ENCODE measurements around the gene DNER.
A peak's percentile ranks its signal among the peaks of the same experiment; 100 is the strongest.
"Not testable (repeated sequence)": the region's sequence is repeated elsewhere in the genome, so short reads cannot be mapped to it uniquely, and the experiment has no call there.

DNER gene

DNA sequence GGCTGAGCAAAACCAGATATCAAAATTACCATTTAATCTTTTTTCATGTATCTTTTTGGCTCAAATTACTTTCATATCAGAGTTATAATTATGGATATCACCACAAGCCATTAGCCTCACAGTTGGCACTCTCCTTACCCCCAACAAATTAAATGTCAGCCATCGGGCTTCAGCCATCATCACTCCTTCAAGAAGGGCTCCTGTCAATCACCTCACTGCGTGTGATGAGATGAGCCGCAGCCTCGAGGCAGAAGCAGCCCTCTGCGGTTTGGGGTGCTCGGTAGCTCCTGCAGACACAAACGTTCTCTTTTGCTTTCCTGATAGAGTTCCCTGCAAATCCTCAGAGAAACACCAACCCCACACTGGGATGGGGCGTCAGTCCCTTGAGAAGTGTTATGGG is 94.1 kb downstream of the DNER start:
- DNase-seq, result no peak

DNA sequence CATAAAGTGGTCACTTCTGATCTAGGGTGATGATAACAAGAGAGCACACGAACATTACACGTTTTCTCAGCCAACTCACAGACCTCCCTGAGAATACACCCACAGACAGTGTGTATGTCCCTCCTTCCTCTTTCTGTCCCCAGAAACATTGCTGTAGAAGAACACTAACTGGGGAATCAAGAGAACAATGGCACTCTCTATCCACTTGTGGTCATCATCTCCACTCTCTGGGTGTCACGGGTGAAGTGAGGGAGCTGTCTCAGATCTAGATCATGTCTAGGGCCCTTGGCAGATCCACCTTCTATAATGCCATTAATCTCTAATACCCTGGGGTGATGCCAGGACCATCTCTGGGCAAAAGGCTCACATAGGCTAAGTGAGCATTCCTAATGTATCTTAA is 97.9 kb downstream of the DNER start:
- no peak for DNase-seq

DNA sequence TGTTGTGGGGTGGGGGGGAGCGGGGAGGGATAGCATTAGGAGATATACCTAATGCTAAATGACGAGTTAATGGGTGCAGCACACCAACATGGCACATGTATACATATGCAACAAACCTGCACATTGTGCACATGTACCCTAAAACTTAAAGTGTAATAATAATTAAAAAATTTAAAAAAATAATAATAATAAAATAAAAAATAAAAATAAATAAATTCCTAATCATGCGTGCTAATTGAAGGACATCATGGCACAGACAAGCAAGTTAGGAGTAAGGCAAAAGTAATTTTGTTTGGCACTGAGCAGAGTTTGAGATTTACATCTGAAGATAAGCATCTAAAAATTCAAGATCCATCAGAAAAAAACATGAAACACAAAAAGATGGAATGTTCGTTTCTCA is 100.3 kb downstream of the DNER start:
- not testable (repeated sequence) for DNase-seq

DNA sequence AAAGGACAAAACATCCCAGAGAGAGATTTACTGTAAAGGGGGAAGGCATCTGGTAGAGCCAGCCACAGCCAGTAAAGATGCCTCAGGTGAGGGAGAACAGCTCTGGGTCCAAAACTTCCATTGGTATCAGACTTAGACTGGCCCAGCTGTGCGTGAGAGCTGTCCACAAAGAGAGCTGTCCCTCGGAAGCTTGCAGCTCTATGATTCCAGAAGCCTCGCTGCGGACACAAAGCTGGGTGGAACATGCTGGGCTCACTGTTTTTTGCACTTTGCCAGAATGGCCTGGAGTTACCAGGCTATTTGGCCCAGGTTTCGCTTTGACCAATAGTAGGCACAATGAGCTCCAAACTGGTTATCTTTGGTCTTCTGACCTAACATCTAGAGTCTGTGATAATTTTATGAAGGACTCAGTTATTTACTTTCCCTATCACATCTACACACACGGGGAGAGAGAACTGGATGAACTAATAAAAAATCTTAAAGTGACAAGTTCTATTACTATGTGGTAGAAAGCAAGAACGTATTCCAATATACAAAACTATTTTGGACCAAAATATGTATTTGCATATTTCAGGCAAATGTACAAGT is 101.9 kb downstream of the DNER start:
- no peak for DNase-seq

DNA sequence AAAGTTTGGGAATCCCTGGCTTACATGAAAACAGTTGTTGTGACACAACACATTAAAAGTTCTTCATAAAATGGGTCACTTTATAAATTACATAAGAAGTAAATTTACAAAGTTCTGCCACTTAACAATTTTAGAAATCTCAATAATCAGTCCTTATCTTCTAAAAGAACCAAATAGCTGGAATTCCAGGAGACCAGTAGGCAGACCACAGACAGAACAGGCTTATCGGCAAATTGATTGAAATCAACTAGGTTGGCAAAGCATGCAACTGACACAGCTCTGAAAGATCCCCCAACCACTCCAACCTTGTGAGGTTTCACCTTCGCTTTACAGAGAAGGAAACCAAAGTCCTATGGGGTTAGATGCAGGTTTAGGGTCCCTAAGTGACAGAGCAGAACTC is 103.0 kb downstream of the DNER start:
- DNase-seq, result no peak

DNA sequence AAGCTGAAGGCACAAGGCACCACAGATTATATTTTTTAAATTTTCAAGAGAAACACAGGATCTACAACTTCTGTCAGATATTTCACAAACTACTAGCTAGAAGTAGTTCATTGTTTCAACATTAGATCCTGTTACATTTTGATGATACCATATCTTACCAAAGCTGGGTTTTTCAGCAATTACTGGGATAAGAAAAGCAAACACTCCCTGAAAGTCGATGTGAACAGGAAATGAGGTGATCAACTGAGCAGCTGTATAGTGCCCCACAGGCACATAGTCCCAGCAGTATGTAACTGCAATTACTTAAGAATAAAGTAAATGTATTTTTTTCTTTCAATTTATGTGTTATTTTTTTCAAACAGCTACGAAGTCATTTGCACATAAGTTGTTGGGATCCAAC is 103.5 kb downstream of the DNER start:
- DNase-seq, result no peak

DNA sequence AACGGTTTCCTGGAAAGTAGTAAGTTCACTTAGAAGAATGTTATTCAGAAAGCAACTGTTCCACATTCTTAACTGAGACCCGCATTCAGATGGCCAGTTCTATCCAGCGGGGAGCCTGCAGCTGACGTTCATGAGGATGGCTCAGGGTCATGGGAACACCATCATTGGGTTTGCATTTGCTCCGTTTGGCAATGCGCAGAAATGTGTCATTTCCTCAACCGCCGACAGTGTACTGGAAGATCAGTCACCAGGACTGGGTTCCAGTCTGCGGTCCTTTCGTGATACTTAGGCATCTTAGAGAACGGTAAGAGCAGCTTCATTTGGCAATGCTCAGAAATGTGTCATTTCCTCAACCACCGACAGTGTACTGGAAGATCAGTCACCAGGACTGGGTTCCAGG is 104.0 kb downstream of the DNER start:
- no peak for DNase-seq

DNA sequence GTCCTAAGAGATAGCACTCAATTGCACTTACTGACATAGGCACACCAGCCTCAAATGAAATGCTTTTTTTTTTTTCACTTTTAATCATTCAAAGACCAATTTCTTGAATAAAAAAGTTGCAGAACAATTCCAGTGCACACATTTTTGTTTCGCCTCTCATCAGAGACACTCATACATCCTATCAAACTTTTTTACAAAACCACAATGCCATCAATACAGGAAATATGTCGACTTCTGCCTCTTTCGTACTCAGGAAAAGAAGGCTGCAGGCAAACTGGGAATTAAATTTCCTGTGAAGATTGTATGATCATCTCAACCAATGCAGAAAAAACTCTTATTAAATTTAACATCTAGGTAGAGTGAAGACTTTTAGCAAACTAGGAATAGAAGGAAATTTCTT is 112.4 kb downstream of the DNER start:
- no peak for DNase-seq

DNA sequence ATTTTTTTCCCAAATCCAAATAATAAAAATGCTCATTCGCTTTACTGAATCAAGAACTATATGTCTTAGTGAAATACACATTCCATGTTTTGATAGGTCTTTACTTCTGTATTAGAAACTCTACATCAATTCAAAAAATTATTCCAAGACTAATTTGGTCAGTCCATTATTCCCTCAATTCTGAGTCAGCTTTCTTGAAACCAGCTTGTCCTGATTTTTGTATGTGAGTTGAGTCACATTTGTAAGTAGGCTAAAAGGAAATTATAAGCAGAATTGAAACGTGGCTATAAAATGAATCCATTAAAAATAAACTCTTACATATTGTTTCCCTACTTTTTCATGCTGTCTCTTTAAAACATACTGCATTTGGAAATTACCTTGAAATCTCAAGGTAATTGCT is 113.0 kb downstream of the DNER start:
- DNase-seq, result no peak

DNA sequence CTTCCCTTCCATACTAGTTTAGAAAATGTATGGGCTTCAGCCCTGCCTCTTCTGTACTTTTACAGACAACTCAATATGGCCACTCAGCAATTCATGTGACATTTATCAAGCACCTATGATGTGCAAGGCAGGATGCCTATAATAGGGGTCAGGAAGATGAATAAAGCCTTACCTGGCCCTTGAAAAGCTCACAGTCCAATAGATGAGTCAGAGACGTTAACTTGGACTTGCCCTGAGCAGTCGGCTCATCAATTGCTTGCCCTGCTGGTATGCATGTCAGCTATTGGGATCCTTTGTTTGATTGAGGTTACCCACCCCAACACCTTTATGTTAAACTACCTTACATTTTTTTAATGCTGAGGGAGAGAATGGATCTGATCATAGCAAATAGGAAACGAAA is 116.1 kb downstream of the DNER start:
- no peak for DNase-seq

DNA sequence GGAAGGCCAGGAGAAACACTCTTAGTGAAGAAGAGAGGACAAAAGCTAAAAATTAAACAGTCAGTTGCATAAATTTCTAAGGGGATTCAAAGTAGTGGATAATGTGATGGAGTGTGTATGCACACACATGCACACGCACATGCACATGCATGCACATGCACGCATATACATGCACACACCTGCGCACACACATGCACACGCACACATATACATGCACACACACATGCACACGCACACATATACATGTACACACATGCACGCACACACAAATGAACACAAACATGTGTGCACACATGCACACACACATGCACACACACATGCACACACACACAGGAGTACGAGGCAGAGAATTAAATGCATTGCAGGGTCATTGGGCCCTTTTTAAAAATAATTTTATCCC is 117.6 kb downstream of the DNER start:
- DNase-seq, result no peak

DNA sequence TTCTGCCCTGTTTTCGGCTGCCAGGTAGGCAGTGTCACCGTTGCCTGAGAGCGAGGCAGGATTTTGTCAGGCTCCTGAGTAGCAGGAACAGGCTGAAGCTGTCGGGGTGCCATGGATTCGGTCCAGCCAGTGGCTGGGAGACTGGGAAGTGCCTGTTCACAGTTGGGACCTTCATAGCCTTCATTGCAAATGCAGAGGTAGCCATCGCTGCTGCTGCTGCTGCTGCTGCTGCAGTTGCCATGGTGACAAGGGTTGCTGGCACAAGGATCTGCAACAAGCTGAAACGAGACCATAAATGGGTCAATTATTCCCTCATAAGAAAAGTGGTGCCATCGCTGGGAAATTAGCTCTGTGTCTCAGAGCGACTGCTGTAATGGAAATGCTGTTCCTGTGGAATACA is 122.7 kb downstream of the DNER start:
- no peak for DNase-seq

DNA sequence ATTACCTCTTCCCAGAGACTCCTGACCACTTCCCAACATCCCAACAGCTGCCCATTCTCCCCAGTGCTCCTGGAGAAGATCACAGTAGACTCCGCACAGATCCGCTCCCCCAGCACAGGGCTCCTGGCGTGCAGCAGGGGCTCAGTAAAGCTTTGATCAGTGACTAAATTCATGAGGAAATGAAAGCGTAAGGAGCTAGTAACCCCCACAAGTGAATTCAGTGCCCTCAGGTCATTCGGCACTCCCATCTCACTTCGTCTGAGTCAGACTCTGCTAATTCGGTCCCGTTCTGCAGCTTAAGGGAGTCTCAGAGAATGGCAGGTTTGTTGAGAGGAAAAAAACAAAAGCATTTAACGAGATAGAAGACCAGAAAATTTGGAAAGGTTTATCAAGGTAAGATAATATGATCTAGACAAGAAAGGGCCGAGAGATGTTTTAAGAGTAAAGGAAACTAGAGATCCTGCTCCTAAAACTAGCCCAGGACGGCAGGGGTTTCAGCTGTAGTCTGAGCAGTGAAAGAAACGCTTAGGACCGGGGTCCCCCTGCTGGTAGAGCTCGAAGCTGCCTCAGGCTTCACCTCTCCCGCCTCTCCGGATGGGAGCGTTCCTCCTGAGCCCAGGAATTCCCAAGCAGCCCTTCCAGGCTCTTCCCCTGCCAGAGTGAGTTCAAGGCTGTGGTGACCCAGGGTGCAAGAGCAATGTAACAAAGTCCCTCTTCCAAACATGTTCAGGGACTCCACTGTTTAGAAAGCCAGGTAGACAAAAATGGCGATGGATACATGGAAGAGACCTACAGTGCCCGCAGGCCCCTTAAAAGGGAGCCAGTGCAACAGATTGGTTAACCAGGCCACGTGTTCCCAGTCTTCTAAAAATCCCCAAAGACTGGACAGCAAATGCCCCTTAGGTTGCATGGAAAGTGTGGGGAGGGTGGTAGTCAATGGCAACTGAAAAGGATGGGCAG is 127.3 kb downstream of the DNER start:
- DNase-seq, result peak; percentile 9

DNA sequence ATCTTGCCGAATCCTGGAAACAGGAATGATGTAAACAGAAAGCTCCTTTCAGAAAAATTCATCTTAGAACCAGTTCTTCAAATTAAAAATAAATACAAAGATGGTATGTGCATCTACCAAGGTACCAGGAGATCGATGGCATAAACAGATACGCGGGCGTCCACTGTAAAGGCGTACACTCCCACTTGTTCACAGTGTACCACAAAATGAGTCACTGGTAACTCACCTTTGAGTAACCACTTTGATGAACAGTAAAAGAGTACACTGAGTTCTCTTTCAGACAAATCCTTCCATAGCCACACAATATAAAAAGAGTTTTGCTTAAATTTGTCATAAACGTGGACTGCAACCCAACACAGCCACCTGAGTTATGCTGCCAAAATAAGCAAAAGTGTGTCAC is 128.3 kb downstream of the DNER start:
- DNase-seq, result no peak

DNA sequence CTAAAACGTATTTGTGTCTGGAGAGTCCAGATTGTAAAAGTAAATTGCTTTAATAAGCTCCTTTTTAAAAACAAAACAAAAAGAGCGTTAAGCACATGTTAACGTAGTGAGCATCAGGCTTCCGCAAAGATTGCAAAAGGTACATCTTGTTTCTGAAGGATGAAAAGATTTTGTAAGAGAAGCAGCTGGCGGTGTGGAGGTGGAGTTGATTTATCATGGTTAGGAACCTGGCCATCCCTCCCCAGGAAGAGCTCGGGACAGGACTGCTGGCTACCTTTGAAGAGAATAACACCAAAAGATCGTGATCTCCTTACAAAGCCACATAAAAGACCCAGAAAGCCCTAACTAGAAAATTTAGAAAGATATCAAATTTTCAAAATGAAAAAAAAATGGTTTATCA is 132.2 kb downstream of the DNER start:
- no peak for DNase-seq

DNA sequence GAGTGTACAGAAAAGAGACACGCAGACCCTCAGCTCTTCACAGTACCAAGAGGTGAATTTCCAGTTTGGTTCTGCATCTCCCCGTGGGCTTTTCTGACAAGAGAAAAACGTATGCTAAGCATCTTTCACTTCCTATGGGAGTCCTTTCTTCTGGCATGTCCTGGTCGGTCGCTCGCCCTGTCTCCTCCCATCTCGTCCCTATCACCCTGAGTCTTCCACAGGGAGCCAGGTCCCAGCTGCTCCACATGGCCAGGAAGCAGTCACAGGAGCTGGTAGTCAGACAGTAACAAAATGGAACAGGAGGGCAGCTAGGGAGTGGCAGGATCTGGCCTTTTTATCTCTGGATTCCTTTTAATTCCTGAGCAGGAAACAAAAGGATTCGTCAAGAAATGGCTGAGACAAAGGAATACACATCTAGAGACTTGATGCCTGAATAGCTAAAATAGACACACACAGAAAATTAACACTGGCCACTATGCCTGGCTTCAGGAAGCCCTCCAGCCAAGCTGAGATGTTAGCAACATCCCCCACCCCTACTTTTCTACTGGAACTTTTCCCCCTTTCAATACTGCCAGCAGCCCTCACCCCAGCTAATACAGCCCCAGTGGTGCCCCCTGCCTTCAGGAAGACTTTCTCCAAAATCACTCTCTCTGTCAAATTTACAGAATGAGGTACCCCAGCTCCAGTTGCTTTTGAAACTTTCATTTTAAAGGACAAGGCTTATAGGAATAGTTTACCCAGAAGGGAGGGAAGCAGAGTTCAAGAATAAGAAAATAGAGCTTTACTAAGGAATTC is 136.1 kb downstream of the DNER start:
- no peak for DNase-seq

DNA sequence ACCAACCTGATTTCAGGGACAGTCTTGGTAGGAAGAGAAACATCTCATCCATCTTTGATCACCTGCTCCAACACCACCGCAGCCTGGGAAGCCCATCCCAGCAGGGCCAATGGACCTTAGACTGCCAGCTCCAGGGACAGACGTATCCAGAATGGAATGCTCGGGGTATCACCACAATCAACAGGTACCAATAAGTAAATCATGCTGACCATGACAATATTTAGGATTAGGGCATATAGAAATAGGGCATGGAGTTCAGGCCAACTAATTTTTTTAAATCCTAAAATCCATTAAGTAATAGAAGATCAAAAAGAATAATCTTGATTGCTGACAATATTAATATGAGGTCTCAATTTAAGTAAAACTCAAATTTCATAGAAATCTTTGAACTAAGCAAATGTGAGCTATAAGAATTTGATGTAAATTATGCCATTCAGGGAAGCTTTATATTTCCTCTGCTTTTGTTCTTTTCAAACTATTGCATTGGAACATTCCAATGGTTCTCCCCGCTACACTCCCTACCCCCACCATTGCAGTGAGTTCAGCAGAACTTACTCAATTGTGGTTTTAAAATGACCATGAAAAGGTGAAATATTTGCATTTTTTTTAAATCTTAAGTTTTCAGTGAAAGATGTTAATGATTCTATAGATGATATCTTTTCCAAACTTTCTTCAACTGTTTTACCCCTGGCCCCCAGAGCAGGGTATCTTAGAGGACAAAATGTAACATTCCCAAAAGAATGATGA is 138.6 kb downstream of the DNER start:
- DNase-seq, result no peak

DNA sequence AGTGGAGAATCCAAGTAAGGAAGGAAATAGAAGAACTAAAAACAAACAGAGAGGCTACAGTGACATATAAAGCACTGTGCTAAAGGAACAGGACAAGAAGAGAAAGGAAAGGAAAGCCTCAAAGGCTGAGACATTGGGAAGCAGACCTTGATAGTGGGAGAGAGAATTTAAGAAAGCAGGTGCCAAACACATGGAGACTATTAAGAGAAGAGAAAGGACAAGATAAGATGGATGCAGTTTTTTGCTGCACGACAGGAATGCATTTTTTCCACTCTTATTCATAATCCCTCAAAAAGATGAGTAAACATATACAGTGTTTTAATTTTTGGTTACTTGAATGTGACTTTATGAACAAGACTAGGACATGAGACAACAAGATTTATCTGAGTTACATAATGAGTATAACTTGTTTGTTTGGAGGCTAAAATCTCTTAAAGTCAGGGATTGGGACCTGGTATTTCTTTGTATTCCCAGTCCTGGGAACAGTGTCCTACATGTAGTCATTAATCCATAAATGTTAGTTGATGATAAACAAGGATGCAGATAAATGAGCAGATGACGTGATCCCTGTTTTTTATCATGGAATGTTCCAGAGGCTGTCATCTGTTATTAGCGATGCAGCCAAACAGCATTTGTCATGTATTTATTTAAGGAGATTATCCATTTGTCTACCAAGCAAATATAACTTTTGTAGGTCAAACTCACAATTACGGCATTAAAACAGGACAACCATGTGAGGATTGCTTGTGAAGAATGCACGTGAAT is 141.7 kb downstream of the DNER start:
- DNase-seq, result no peak

DNA sequence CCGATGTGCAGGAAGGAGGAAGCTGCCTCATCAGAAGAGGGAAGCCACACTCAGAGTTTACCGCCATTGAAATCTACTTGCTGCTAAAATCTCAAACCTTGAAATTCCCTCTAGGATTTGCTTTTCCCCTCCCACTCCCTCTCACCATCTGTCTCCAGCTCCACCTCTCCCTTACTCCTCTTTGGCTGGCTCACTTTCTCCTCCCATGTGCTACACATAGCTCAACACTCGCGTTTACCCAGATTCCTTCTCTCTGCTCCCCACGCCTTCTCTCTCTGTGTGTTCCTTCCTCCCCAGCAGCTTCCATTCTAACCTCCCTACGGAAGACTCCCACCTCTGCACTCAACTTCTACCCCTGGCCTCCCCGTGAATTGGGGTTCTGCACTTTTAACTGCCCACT is 143.1 kb downstream of the DNER start:
- DNase-seq, result no peak

DNA sequence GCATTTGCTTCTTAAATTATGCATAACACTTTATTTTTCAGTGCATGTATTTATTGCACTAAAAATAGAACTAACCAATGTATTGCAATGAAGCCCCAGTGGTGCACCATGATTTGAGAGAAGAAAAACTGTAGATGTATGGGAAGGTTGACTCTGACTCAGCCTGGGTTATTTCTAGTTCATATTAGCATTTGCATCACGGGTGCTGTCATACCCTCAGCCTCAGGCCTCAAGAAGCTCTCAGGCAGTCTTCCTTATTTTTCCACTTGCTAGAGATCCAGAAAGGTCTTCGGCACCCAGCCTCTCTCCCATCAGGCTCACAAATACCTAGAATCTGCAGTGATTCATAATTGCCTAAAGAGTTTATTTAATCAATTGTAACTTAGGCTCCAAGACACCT is 148.0 kb downstream of the DNER start:
- no peak for DNase-seq

DNA sequence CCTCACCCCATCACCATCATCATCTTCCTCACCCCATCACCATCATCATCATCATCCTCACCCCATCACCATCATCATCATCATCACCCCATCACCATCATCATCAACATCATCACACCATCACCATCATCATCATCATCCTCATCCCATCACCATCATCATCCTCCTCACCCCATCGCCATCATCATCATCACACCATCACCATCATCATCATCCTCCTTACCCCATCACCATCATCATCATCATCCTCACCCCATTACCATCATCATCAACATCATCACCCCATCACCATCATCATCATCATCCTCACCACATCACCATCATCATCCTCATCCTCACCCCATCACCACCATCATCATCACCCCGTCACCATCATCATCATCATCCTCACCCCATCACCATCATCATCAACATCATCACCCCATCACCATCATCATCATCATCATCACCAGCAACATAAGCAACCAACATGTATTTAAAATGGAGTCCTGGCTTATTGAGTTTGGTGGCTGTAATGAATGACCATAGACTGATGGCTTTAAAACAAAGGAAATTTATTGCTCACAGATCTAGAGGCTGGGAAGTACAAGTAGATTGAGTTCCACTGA is 150.0 kb downstream of the DNER start:
- DNase-seq, result no peak

DNA sequence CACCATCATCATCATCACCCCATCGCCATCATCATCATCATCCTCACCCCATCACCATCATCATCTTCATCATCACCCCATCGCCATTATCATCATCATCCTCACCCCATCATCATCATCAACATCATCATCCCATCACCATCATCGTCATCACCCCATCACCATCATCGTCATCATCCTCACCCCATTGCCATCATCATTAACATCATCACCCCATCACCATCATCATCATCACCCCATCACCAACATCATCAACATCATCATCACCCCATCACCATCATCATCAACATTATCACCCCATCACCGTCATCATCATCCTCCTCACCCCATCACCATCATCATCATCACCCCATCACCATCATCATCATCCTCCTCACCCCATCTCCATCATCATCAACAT is 151.0 kb downstream of the DNER start:
- no peak for DNase-seq
